Activated B cell treated with CpG ODN at 0.5 μM for 24 hours (primary cell): ENCODE measurements around the gene ZBTB5. TPM values are rescaled to one million over a fixed set of nuclear protein-coding genes. Genes with fewer than 3 reads are reported as not detected.

Source experiments
- ATAC-seq: fragments of 200-7000 bp; cut with Tn5 transposase; one replicate; pipeline ENCODE4 v1.10.0; 2021; ENCODE audit warnings: low read depth, mild to moderate bottlenecking, moderate library complexity
- CTCF ChIA-PET: fragments of 350-600 bp; sonication (Branson Sonifier 250); formaldehyde crosslinking; loops from one replicate; lab custom pipeline; 2021; ENCODE audit warnings: antibody characterized with exemption; lab: Charles Lee
- POLR2A ChIA-PET: fragments of 350-600 bp; sonication (Branson Sonifier 250); formaldehyde crosslinking; loops from one replicate; lab custom pipeline; 2021; ENCODE audit warnings: antibody characterized with exemption; lab: Charles Lee
- DNase-seq: peaks from one replicate; pipeline ENCODE4 v3.0.0; 2022
- H3K27ac Mint-ChIP-seq: one replicate; pipeline ENCODE4 v1.8.0; 2020; ENCODE audit warnings: mixed read lengths
- H3K27me3 Mint-ChIP-seq: one replicate; pipeline ENCODE4 v1.8.0; 2021; ENCODE audit warnings: mixed read lengths
- H3K36me3 Mint-ChIP-seq: one replicate; pipeline ENCODE4 v1.8.0; 2021; ENCODE audit warnings: low read depth, mixed read lengths
- H3K4me1 Mint-ChIP-seq: one replicate; pipeline ENCODE4 v1.8.0; 2021; ENCODE audit warnings: mixed read lengths
- H3K4me3 Mint-ChIP-seq: one replicate; pipeline ENCODE4 v1.8.0; 2020; ENCODE audit warnings: mild to moderate bottlenecking, mixed read lengths
- H3K9me3 Mint-ChIP-seq: one replicate; pipeline ENCODE4 v1.8.0; 2020; ENCODE audit warnings: mixed read lengths
- CTCF ChIP-seq: fragments of 200-600 bp; IDR thresholded peaks from one replicate; pipeline ENCODE4 v1.8.0; 2022; ENCODE audit warnings: antibody characterized with exemption, mild to moderate bottlenecking
- intact Hi-C: fragments of 100-400 bp; cut with micrococcal nuclease; formaldehyde crosslinking; loops from one replicate; pipeline ENCODE4 v1.15.1; 2024
- total RNA-seq: library from RNA; stranded (reverse); gene quantifications from 2 replicates; pipeline ENCODE4 v1.2.3, GENCODE V29; 2022

Gene ZBTB5
- total RNA-seq, 1 donor from 2014 or later: 28.1 TPM

- POLR2A ChIA-PET: no interaction called here
- intact Hi-C loops: no loop called here
- Mint-ChIP-seq H3K4me3 (no peak overlapping the region), H3K27me3 (no peaks in the 10 kb centered on the region), H3K4me1 (peaks cover 60% of the 10 kb centered on the region), H3K9me3 (no peaks in the 10 kb centered on the region), H3K36me3 (peaks cover 47% of the 10 kb centered on the region), H3K27ac (no peak overlapping the region)
- DNase-seq (no peak), ATAC-seq (no peak)
- TF ChIP-seq CTCF: no peak
- CTCF ChIA-PET: no interaction called here
Measured at GRCh38 chr9:37453827-37454226, 11.4 kb downstream of the ZBTB5 start.

- H3K4me1 Mint-ChIP-seq: peaks cover 57% of the 10 kb centered on the region
- H3K27ac Mint-ChIP-seq: peak overlapping the region; percentile 57
- no peak for DNase-seq
- CTCF ChIA-PET: no interaction called here
- no peaks in the 10 kb centered on the region for H3K9me3 Mint-ChIP-seq
- peaks cover 50% of the 10 kb centered on the region for H3K36me3 Mint-ChIP-seq
- POLR2A ChIA-PET: no interaction called here
- intact Hi-C loops: no loop called here
- TF ChIP-seq CTCF: no peak
- H3K27me3 Mint-ChIP-seq: no peaks in the 10 kb centered on the region
- no peak for ATAC-seq
- no peak overlapping the region for H3K4me3 Mint-ChIP-seq
Measured at GRCh38 chr9:37452611-37453010, 12.6 kb downstream of the ZBTB5 start.

- Mint-ChIP-seq H3K27me3 (no peaks in the 10 kb centered on the region), H3K27ac (peak overlapping the region; percentile 42), H3K4me3 (no peak overlapping the region), H3K36me3 (peaks cover 49% of the 10 kb centered on the region), H3K4me1 (peaks cover 56% of the 10 kb centered on the region), H3K9me3 (no peaks in the 10 kb centered on the region)
- no peak for ATAC-seq
- POLR2A ChIA-PET: interaction anchor here (0.7 kb wide), 1 partner anchor 47 kb away, joined by 7 read pairs; no protein-coding TSS in a partner anchor
- TF ChIP-seq CTCF: no peak
- DNase-seq: no peak
- CTCF ChIA-PET: no interaction called here
- intact Hi-C loops: loop anchor here (2.0 kb wide), 1 partner anchor 23 kb away; no protein-coding TSS in a partner anchor
Measured at GRCh38 chr9:37451628-37452027, 13.6 kb downstream of the ZBTB5 start.

GRCh38 chr9:37449862-37450632, 15.2 kb downstream of the ZBTB5 start:
- H3K4me3 Mint-ChIP-seq: no peak overlapping the region
- DNase-seq (no peak), ATAC-seq (no peak)
- no peak overlapping the region for H3K27ac Mint-ChIP-seq
- peaks cover 50% of the 10 kb centered on the region for H3K36me3 Mint-ChIP-seq
- CTCF ChIA-PET: no interaction called here
- no peak for TF ChIP-seq CTCF
- peaks cover 40% of the 10 kb centered on the region for H3K4me1 Mint-ChIP-seq
- no peaks in the 10 kb centered on the region for H3K9me3 Mint-ChIP-seq
- H3K27me3 Mint-ChIP-seq: no peaks in the 10 kb centered on the region
- intact Hi-C loops: loop anchor here (2.0 kb wide), 1 partner anchor 25 kb away; no protein-coding TSS in a partner anchor
- POLR2A ChIA-PET: interaction anchor here (0.7 kb wide), 1 partner anchor 877 kb away, joined by 3 read pairs; no protein-coding TSS in a partner anchor

- intact Hi-C loops: no loop called here
- ATAC-seq (no peak), DNase-seq (no peak)
- ChIA-PET POLR2A (interaction anchor here (0.6 kb wide), 1 partner anchor 35 kb away, joined by 3 read pairs; no protein-coding TSS in a partner anchor), CTCF (no interaction called here)
- no peak for TF ChIP-seq CTCF
- Mint-ChIP-seq H3K4me1 (peaks cover 16% of the 10 kb centered on the region), H3K27me3 (no peaks in the 10 kb centered on the region), H3K36me3 (peaks cover 51% of the 10 kb centered on the region), H3K9me3 (no peaks in the 10 kb centered on the region), H3K27ac (no peak overlapping the region), H3K4me3 (no peak overlapping the region)
Measured at GRCh38 chr9:37447111-37447510, 18.1 kb downstream of the ZBTB5 start.
